GM19452 (cell line): ENCODE measurements around the gene HTR2B.
"Not testable (repeated sequence)": the region's sequence is repeated elsewhere in the genome, so short reads cannot be mapped to it uniquely, and the experiment has no call there.

ENCODE experiments used
- ATAC-seq: cut with Tn5 transposase; IDR thresholded peaks from one replicate; pipeline ENCODE4 v1.9.1; 2021; ENCODE audit not compliant: unreplicated experiment

Gene HTR2B

DNA sequence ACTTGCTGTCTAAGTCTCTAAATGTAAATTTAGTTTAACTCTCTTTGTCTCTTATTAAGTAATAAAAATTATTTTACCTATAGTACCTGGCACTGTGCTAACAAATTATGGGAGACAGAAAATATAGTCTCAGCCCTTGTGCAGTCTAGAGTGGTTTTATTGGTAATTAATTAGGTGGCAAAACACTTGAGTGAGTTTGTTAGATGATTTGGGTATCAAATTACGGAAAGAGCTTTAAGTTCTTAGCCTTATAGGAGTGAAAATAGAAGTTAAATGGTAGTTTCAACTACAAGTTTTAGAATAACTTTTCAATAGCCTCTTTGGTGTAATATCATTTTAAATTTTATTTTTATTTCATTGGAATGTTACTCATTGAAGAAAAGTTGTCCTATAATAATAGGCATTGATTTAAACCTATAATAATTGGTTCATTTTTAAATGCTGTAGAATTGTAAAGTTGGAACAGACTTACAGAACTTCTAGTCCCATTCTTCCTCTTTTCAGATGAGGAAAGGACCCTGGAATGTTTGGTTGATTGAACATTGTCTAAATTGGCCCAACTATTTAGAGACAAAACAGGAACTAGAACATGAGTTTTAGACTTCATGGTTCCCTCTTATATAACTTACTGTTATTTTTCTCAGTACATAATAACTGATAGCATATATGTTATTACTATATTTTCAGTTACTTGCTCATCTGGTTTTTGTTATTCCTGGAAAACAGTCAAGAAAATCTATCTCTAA lies 10.2 kb upstream of the HTR2B start:
- ATAC-seq: no peak

DNA sequence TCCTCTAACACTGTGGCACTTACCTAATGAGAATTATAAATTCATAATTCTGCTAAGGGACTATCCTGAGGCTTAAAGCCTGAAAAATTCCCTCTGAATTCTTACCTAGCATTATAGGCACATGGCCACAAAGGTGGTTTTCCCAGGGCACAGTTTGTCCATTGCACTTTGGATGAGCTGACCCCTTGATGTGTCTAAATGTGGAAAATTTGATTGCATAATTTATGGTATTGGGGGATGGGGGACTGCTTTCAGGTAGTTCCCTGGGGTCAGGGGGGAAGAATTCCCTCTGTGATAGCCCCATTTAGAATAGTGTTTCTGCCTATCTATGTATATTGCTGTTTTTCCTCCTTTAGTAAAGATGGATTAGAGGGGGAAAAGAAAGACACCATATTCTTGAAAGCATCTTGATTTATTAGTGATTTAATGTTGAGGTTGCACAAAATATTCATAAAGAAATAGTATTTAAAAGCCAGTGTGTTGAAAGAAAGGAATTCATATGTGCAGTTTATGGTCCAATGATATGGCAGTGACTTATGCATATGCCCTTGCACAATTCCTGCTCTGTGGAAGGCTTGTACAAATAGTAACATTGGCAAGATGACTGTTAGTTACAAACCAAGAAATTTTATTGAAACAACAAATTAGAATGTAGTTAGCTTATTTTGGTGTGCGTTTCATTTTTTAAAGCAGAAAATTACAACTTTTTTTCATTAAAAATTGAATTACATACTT lies 8.7 kb upstream of the HTR2B start:
- ATAC-seq: no peak

DNA sequence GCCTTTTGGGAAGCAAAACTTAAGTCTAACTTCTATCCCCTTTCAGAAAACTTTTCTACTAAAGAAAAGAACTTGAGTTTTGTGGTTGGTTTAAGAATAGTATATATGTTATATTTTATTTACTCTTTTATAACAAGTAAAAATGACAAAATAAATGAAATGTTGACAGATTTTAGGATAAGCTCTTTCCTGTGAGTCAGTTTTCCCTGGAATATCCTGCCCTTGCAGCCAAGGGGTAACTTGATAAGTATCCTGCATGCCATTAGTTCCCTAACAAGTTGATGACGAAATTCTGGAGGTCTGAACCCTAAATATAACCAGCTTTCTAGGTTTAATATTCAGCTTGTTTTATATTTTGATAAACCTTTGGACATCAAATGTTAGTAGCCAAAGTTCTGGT lies 7.3 kb upstream of the HTR2B start:
- no peak for ATAC-seq

DNA sequence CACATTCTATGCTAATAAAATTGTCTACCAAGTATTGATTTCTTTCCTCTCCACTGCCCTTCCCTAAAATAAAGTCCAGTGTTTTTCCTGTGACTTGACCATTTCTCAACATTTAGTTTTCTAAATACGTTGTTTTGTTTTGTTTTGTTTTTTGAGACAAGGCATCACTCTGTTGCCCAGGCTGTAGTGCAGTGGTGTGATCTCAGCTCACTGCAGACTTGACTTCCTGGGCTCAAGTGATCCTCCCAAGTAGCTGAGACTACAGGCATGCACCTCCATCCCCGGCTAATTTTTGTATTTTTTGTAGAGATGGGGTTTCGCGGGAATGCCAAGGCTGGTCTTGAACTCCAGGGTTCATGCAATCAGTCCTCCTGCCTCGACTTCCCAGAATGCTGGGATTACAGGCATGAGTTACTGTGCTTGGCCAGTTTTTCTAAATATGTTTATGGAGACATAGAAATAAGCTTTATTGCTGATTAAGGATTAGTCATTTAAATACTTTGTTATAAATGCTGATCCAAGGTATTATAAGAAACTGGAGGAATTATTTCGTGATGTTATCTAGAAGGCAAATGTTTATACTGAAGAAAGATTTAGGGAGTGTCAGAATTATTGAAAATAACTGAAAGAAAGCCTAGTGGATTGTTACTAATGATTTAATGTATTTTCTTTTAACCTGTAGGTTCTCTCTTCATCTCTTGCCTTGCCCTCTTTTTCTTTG lies 5.7 kb upstream of the HTR2B start:
- no peak for ATAC-seq

DNA sequence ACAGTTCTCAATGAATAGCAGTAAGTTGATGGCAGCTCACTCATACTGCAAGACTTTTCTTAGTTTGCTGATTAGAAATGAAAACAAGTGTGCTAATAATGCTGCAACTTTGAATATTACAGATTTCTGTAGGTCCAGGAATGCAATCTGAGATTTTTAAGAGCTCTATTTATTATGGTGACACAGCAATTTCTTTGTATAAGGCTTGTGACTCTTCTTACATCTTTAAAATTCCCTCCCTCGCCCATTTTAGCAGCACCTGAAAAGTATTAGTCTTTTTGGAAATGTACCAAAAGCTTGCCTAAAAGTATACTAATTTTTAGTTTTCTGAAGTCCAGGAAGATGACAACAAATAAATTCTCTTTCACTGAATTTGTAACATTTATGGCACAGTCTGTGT lies 4.4 kb upstream of the HTR2B start:
- ATAC-seq: no peak

DNA sequence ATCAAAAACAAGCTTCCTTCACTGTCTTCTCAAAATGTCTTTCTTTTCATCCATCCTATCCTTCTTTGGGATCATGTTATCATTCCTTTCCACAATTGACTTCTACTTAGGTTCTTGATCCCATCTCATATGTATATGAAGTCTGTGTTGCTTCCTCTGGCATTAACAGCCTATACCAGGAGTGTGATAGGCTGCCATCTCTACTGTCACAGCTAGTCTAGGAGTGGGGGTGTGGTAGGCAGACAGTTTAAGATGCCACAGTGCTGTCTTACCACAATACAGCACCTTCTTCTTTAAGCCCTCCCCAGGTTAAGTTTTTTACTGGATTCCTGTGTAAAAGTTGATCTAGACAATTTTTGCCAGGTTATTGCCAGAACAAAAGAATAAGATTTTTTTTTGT lies 3.7 kb upstream of the HTR2B start:
- no peak for ATAC-seq

DNA sequence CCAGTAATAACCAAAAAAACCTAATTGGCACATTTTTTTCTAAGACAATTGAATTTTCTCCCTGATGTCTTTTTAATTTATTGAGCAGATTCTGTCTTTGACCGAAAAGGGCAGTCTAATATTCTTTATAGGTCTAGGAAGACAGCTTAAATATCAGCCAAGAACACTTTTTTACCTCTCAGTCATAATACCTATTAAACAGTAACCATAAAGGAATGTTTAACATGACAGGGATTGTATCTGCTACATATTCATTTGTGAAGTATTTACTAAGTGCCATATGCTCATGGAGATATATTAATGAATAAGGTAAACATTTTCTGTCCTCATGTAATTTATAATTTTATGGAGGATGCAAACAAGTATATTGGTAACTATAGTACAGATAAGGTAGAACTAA lies 3.1 kb upstream of the HTR2B start:
- ATAC-seq: no peak

DNA sequence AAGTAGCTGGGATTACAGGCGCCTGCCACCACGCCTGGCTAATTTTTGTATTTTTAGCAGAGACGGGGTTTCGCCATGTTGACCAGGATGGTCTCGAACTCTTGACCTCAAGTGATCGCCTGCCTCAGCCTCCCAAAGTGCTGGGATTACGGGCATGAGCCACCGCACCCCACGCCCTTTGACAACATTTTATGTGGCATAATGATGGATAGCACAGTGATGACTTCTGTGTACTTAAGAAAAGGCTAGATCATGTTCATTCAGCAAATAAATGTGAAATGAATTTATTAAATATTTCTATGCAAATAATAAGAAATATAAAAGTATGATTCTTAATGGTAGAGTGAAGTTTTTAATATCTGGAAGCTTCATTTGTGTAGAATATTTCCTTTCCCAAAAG lies 2.6 kb upstream of the HTR2B start:
- no peak for ATAC-seq

DNA sequence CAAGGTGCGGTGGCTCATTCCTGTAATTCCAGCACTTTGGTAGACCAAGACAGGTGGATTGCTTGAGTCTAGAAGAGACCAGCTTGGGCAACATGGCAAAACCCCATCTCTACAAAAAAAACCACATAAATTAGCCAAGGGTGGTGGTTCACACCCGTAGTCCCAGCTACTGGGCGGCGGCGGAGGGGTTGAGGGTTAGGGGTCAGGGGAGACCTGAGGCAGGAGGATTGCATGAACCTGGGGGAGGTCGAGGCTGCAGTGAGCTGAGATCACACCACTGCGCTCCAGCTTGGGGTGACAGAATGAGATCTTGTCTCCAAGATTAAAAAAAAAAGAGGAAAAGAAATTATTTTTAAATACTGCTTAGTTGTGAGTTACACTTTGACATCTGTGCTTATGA lies 1.3 kb upstream of the HTR2B start:
- ATAC-seq: no peak

DNA sequence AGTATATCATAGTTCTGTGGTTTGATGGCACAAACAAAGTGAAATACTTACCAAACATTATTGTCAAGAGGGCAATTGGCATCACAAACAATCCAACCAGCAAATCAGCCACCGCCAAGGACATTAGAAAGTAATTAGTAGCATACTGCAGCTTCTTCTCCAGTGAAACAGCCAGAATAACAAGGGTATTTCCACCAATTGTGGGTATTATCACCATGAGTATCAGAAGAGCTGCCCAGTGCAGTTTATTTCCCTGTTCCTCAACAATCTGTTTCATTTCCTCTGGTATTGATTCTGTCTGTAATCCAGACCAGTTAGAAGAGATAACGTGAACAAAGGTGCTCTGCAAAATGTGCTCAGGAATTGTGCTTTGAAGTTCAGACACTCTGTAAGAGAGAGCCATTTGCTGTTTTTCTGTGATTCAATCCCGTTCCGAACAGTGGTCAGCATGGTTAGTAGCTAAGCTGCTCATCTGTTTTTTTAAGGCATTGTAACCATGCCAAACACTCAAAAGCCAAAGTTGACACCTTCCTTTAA lies 1.4 kb downstream of the HTR2B start:
- no peak for ATAC-seq

DNA sequence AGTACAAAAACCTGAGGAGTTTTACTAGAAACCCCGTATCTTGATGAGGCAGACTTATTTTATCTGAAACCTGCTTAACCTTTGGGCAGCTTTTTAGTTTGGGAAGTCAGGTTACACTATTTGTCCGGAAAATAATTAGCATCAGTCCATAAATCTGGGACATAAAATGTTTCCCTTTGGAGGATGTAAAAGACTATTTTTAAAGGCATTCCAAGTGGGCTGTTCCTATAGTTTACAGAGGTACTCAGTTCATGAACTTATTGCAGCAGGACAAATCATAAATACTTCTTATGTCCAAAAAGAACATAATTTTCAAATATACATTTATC lies 6.3 kb downstream of the HTR2B start:
- no peak for ATAC-seq

DNA sequence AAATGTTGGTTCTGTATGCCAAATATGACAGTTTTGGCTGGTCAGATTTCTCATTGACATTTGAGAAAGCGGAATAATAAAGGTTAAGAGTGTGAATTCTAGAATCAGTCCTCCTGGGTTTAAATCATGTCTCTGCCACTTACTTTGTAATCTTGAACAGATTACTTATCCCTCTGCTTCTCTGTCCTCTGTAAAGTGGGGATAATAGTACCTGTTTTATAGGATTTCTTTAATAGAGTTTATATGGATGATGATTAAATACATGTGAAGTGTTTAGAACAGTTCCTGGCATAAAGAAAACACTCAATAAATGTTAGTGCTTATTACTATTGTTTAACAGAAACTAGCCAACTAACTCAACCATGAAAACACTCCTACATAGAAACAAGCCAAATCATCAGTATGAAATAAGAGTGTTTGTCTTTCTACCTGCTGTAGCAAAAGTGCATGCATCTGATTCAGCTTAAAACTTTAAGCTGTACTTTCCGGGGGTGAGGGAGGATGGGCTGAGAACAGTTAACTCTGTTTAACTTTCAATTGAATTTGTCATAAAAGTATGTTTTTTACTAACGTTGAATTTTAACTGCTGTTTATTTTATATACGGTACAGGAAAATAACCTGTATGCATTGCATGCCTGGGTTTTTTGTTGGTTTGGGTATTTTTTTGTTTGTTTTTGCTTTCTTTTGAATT lies 6.8 kb downstream of the HTR2B start:
- ATAC-seq: no peak

DNA sequence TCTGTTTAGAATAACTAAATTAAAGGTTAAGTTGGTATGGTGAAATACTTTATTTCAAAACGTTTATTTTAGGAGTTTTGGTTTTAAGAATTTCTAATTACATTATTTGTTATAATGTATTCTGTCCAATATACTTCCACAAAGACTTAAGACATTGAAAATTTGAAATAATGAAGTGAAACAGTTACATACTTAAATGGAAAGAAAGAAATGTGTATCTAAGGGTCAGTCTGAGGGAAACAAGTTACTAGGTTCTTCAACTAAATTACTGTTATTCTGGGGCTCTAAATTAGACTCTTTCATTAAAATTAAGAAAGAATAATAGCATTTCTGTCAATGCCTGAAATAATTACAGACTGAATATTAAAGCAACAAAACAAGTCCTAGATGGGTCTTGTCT lies 7.7 kb downstream of the HTR2B start:
- no peak for ATAC-seq

DNA sequence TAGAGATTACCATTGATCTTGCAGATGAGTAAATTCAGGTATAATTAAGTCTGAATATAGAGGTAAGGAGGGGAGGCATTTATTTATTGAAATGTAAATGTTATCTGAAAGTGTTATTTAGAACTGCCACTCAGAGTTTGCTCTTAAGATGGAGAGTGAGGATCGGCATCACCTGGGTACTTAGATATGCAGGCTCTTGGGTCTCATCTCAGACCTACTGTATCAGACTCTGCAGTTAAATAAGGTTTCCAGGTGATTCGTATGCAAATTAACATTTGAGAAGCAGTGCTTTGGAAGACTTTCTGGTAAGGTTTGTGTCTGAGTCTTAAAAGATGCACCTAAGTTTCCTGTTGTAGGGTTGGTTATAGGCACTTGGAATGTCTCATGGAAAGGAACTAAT lies 9.2 kb downstream of the HTR2B start:
- no peak for ATAC-seq

DNA sequence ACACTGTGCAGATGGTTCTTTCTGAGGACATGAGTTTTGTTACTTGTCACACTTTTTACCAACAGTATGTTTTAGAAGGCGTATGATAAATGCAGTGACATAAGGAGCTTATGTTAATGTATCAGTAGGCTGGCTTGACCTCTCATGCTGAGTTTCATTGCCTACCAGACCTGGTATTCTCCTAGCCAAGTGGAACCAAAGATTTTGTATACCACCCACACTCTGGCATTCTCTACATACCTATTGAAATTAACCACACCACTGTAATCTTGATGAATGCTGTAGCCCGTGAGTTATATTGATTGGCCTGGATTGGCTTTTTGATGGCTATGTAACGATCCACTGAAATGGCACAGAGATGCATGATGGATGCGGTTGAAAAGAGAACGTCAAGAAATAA lies 11.4 kb downstream of the HTR2B start:
- ATAC-seq: no peak

DNA sequence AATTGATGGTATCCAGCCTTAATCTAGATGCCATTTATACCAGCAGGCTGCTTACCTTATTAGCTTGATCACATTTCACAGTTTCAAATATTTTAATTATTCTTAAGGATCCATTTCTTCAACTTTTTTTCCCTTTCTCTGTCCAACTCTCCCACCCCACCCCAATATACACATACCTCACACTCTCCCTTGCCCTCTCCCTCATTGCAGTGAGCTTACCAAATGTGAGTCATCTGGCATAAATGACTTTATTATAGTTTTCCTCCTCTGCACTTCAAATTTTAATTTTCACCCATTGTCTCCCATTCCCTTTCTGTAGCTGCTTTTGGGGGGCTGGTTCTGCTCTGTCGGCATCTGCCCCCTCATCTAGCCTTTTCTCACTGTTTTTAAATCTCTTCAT lies 12.9 kb downstream of the HTR2B start:
- ATAC-seq: no peak

DNA sequence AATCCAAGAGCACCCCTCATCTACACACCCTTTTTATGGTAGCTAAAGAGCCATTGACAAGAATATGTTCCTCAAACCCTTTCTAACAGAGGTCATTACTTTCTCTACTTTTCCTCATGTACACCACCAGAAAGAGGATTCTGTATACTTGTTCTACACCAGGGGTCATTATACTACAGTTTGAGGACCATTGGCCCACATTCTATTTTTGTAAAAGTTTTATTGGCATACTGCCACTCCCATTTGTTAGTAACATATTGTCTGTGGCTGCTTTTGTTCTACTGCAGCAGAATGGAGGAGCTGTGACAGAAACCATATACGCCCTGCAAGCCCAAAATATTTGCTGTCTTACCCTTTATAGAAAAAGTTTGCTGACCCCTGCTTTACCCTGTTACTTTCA lies 14.3 kb downstream of the HTR2B start:
- ATAC-seq: no peak

DNA sequence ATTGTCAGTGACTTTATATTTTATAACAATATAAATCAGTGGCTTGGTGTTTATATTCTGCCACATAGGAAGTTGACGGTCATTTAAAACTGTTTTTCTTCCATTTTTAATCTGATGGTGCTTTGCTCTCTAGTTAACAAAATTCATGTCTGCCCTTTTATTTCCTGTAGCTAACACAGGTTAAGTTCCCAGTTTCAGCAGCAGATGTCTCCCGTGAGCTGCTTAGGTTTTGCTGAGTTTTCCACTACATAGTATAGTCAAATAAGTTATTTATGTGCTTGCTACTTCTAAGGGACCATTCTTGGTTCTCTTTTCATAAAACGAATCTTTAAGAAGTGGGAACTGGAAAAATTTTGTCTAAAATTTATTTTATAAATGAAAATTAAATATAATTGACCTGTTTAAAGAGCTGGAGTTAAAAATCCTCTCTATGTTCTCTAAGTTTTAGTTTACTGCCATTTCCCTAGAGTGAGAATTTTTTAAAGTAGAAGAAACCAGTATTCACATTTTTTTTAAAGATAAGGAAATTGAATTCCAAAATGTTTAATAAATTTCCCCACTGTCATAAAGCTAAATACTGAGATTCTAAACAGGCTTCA lies 20.6 kb downstream of the HTR2B start:
- no peak for ATAC-seq

DNA sequence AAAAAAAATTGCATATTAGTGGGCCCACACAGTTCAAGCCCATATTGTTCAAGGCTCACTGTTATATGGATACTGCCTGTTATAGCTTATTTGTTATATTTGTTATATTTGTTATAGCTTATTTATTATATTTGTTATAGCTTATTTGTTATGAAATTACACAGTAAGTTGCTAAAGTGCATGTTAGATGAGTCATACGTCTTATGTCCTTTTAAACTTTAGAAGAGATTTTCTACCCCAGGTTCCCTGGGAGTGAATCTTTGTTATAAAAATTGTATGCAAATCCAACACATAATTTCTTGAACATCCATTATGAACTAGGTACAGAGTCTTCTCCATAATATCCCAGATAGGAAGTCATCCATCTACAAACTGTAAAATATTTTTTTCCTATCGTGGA lies 22.1 kb downstream of the HTR2B start:
- ATAC-seq: no peak

DNA sequence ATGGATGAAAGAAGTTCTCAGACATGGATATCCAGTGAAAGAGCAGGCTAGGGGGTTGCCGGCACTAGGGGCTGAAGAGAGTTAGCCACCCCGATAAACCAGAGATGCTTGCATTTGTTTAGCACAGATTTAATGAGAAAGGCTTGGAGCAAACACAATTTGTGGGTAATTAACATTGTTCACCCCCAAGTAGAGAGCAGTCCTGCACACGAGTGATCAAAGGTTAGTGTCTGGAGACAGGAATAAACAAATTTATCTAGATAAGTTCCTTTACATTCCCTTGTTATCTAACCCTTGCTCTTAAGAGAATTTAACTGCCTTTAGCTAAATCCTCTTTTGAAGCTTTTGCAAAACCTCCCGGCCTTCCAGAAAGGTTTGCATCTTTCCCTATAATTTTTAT lies 23.9 kb downstream of the HTR2B start:
- no peak for ATAC-seq

DNA sequence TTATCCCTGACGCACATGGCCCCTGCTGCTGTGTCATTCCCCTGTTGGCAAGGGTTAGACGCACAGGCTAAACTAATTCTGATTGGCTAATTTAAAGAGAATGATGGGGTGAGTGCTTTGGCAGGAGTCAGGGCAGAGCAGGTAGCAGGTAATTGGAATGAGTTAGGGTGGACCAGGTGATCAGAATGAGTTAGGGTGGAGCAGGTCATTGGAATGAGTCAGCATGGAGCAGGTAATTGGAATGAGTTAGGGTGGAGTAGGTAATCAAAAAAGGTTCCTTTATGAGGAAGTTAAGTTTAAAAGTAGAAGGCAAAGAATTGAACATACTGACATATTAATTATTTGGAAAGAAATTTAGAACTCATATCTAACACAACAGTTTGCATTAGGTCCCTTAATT lies 24.5 kb downstream of the HTR2B start:
- ATAC-seq: not testable (repeated sequence)
